GM19438 (cell line): Measurements from ENCODE around the gene FRMPD4.

Experiments used
- ATAC-seq: cut with Tn5 transposase; IDR thresholded peaks from one replicate; pipeline ENCODE4 v1.9.1; 2021; ENCODE audit warnings: low read depth; ENCODE audit not compliant: unreplicated experiment

Gene FRMPD4

GRCh38 chrX:12360383-12360782 is 222.1 kb downstream of the FRMPD4 start:
- no peak for ATAC-seq

- ATAC-seq: no peak
Observed at GRCh38 chrX:12360986-12361598, 222.8 kb downstream of the FRMPD4 start.

- no peak for ATAC-seq
Observed at GRCh38 chrX:12363216-12363615, 224.9 kb downstream of the FRMPD4 start.

- no peak for ATAC-seq
Observed at GRCh38 chrX:12366440-12366839, 228.2 kb downstream of the FRMPD4 start.

GRCh38 chrX:12367254-12367653 is 229.0 kb downstream of the FRMPD4 start:
- no peak for ATAC-seq

GRCh38 chrX:12370497-12370986 is 232.3 kb downstream of the FRMPD4 start:
- no peak for ATAC-seq

GRCh38 chrX:12372111-12372510 is 233.8 kb downstream of the FRMPD4 start:
- no peak for ATAC-seq

- no peak for ATAC-seq
Observed at GRCh38 chrX:12374286-12374685, 236.0 kb downstream of the FRMPD4 start.

GRCh38 chrX:12378253-12378652 is 240.0 kb downstream of the FRMPD4 start:
- no peak for ATAC-seq

GRCh38 chrX:12378706-12379105 is 240.4 kb downstream of the FRMPD4 start:
- no peak for ATAC-seq

GRCh38 chrX:12379671-12380070 is 241.4 kb downstream of the FRMPD4 start:
- no peak for ATAC-seq

- ATAC-seq: no peak
Observed at GRCh38 chrX:12383196-12383595, 244.9 kb downstream of the FRMPD4 start.

GRCh38 chrX:12390301-12390700 is 252.0 kb downstream of the FRMPD4 start:
- no peak for ATAC-seq

- ATAC-seq: no peak
Observed at GRCh38 chrX:12396584-12396983, 258.3 kb downstream of the FRMPD4 start.

- no peak for ATAC-seq
Observed at GRCh38 chrX:12400218-12400617, 261.9 kb downstream of the FRMPD4 start.

GRCh38 chrX:12401252-12401651 is 263.0 kb downstream of the FRMPD4 start:
- ATAC-seq: no peak

GRCh38 chrX:12403474-12404082 is 265.3 kb downstream of the FRMPD4 start:
- no peak for ATAC-seq

GRCh38 chrX:12405306-12405705 is 267.0 kb downstream of the FRMPD4 start:
- ATAC-seq: no peak

- no peak for ATAC-seq
Observed at GRCh38 chrX:12410523-12410922, 272.2 kb downstream of the FRMPD4 start.

- no peak for ATAC-seq
Observed at GRCh38 chrX:12411831-12412230, 273.6 kb downstream of the FRMPD4 start.

- no peak for ATAC-seq
Observed at GRCh38 chrX:12412561-12412960, 274.3 kb downstream of the FRMPD4 start.

- no peak for ATAC-seq
Observed at GRCh38 chrX:12419591-12419990, 281.3 kb downstream of the FRMPD4 start.
